Sigmoid colon (tissue), 7 donors: ENCODE measurements around the gene ZG16B. TPM values are rescaled to one million over a fixed set of nuclear protein-coding genes. Genes with fewer than 3 reads are reported as not detected.

Source experiments
- DNase-seq: peaks from one replicate; pipeline ENCODE4 v3.0.0-alpha.2; 2019
- H3K27ac ChIP-seq, 4 donors: fragments of 200-600 bp; sonication (generic); one replicate each; pipeline ENCODE4 v1.5.1; 2016 to 2019; ENCODE audit warnings: mild to moderate bottlenecking in 1 of 4
- H3K27me3 ChIP-seq, 3 donors: fragments of 200-600 bp; sonication (generic); one replicate each; pipeline ENCODE4 v1.5.1; 2019; ENCODE audit warnings: mild to moderate bottlenecking in 1 of 3
- H3K36me3 ChIP-seq, 4 donors: fragments of 200-600 bp; sonication (generic); one replicate each; pipeline ENCODE4 v1.5.1; 2016 to 2019
- H3K4me1 ChIP-seq, 4 donors: fragments of 200-600 bp; sonication (generic); one replicate each; pipeline ENCODE4 v1.5.1; 2017 to 2019
- H3K4me3 ChIP-seq, 4 donors: fragments of 200-600 bp; sonication (generic); one replicate each; pipeline ENCODE4 v1.5.1; 2017 to 2019; ENCODE audit warnings: mild to moderate bottlenecking in 2 of 4, moderate library complexity in 1 of 4
- H3K9me3 ChIP-seq, 4 donors: fragments of 200-600 bp in 3 of 4; sonication (generic) in 3 of 4; one replicate each; pipeline versions ENCODE4 v1.5.1 to v1.6.1; 2013 to 2019
- CTCF ChIP-seq, 4 experiments: fragments of 450-650 bp in 3 of 4; fragments of 200-600 bp in 1 of 4; IDR thresholded peaks; one replicate each; pipeline ENCODE4 v1.5.1; 2016 to 2019; ENCODE audit warnings: antibody characterized with exemption in 4 of 4, mild to moderate bottlenecking in 3 of 4, moderate library complexity in 2 of 4
- EP300 ChIP-seq, 4 donors: sonication (generic); formaldehyde crosslinking; IDR thresholded peaks; one replicate each; pipeline ENCODE4 v1.6.1; 2017; ENCODE audit warnings: antibody characterized with exemption in 4 of 4
- POLR2A ChIP-seq, 2 donors: fragments of 450-650 bp; IDR thresholded peaks; one replicate each; pipeline ENCODE4 v1.6.1; 2016; ENCODE audit warnings: antibody characterized with exemption in 2 of 2, mild to moderate bottlenecking in 2 of 2, moderate library complexity in 2 of 2
- POLR2AphosphoS5 ChIP-seq, 4 donors: sonication (generic); formaldehyde crosslinking; IDR thresholded peaks; one replicate each; pipeline ENCODE4 v1.6.1; 2017; ENCODE audit warnings: antibody characterized with exemption in 4 of 4
- WGBS, 2 donors: extraction: QIAGEN DNeasy Blood & Tissue Kit; methylation state at CpG; one replicate each; pipeline ENCODE4 v1.1.7; 2013; 5-methylcytosine and 5-hydroxymethylcytosine counted together
- intact Hi-C: fragments of 100-400 bp; cut with DNase I; formaldehyde crosslinking; loops from one replicate; pipeline ENCODE4 v1.15.1; 2023
- polyA plus RNA-seq, 3 donors: library from polyadenylated mRNA; stranded (reverse); fragments of 200-250 nt; gene quantifications; one replicate each; pipeline ENCODE4 v1.2.3, GENCODE V29; 2013
- total RNA-seq, 4 donors: library from RNA; depleted of rRNA; stranded (reverse); fragments of >200 nt; gene quantifications; one replicate each; pipeline ENCODE4 v1.1.0, GENCODE V29; 2016
- donor health status: healthy with polysubstance abuse.
- donor health status: Bipolar disorder and iron deficiency.
- donor health status: healthy.

The ZG16B gene
- total and polyA plus RNA-seq, 7 donors: 15.6 to 147 (median 55.0) TPM; not detected in 4

- no peak overlapping the region for H3K27ac ChIP-seq
- DNase-seq: no peak
- peaks cover 19 to 68% (median 53%) of the 10 kb centered on the region in 3 donors for H3K27me3 ChIP-seq
- TF ChIP-seq POLR2AphosphoS5 (IDR thresholded peaks at IDR 0.05) (no peak), CTCF (IDR thresholded peaks at IDR 0.05) (no peak), EP300 (IDR thresholded peaks at IDR 0.05) (no peak), POLR2A (IDR thresholded peaks at IDR 0.05) (no peak)
- intact Hi-C loops: no loop called here
- WGBS, 2 donors: 83 to 87% methylated on average over 24 of the region's 24 CpGs
- peaks cover 0 to 4% (median 0%) of the 10 kb centered on the region in 4 donors for H3K4me1 ChIP-seq
- peaks cover 1 to 9% (median 3%) of the 10 kb centered on the region in 4 donors for H3K9me3 ChIP-seq
- no peaks in the 10 kb centered on the region for H3K36me3 ChIP-seq
- H3K4me3 ChIP-seq: no peak overlapping the region
Observed at GRCh38 chr16:2856686-2857450, 26.8 kb downstream of the ZG16B start.

GRCh38 chr16:2857451-2858244 is 27.5 kb downstream of the ZG16B start, which contains the start of gene PRSS22:
Gene PRSS22, minus strand, starts transcription at chr16:2858170. Its CDS starts 66 bp downstream, at chr16:2858104.
- no peaks in the 10 kb centered on the region for H3K36me3 ChIP-seq
- no peak within 1 kb of the TSS for H3K27ac ChIP-seq
- no peak for DNase-seq
- no peak within 1 kb of the TSS for H3K4me3 ChIP-seq
- intact Hi-C loops: no loop called here
- peaks cover 0 to 4% (median 0%) of the 10 kb centered on the region in 4 donors for H3K4me1 ChIP-seq
- no peak for TF ChIP-seq CTCF (IDR thresholded peaks at IDR 0.05)
- no peak for TF ChIP-seq EP300 (IDR thresholded peaks at IDR 0.05)
- no peak for TF ChIP-seq POLR2AphosphoS5 (IDR thresholded peaks at IDR 0.05)
- TF ChIP-seq POLR2A (IDR thresholded peaks at IDR 0.05): no peak
- WGBS, 2 donors: 3 to 5% methylated on average over 42 of the region's 42 CpGs
- peaks cover 19 to 60% (median 45%) of the 10 kb centered on the region in 3 donors for H3K27me3 ChIP-seq
- H3K9me3 ChIP-seq: peaks cover 1 to 9% (median 3%) of the 10 kb centered on the region in 4 donors

GRCh38 chr16:2858245-2859025 is 28.3 kb downstream of the ZG16B start:
- no peak for TF ChIP-seq EP300 (IDR thresholded peaks at IDR 0.05)
- TF ChIP-seq POLR2AphosphoS5 (IDR thresholded peaks at IDR 0.05): no peak
- peak in 1 of 2 donors; percentile 18 for TF ChIP-seq POLR2A (IDR thresholded peaks at IDR 0.05)
- TF ChIP-seq CTCF (IDR thresholded peaks at IDR 0.05): peak in 1 of 4 experiments; percentile 6
- Histone ChIP-seq H3K27me3 (peaks cover 13 to 52% (median 37%) of the 10 kb centered on the region in 3 donors), H3K4me3 (no peak overlapping the region), H3K9me3 (peaks cover 1 to 9% (median 3%) of the 10 kb centered on the region in 4 donors), H3K27ac (no peak overlapping the region), H3K36me3 (no peaks in the 10 kb centered on the region), H3K4me1 (peaks cover 0 to 4% (median 0%) of the 10 kb centered on the region in 4 donors)
- intact Hi-C loops: no loop called here
- no peak for DNase-seq
- WGBS, 2 donors: 5 to 16% methylated on average over 23 of the region's 23 CpGs

DNA sequence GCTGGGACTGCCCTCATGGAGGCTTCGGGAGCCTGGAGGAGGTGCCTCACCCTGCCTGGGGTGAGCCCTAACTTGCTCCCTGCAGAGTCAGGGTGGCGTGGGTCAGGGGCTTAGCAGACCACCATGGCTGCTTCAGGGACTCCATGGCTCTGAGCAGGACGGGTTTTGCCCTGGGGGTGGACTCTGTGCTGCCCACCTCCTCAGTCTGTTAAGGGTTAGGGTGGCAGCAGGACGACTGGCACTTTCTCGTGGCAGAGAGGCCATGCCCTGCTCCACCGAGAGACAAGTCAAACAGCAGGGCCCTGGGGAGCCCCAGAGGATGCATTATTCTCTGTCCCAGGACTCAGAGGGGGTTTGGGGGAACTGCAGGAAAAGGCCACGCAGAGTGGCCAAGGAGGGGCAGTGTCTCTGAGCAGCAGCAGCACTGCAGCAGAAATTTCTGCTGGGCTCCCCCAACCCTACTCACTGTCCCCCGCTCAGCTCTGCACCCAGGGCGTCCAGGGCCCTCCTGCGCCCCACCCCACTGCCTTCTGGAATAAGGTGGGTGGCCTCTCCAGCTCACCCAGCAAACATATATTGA is 29.7 kb downstream of the ZG16B start:
- DNase-seq: no peak
- intact Hi-C loops: no loop called here
- peaks cover 0 to 5% (median under 1%) of the 10 kb centered on the region in 4 donors for H3K9me3 ChIP-seq
- TF ChIP-seq POLR2A (IDR thresholded peaks at IDR 0.05) (no peak), CTCF (IDR thresholded peaks at IDR 0.05) (no peak), POLR2AphosphoS5 (IDR thresholded peaks at IDR 0.05) (no peak), EP300 (IDR thresholded peaks at IDR 0.05) (no peak)
- 78 to 81% methylated on average over 10 of the region's 10 CpGs for WGBS, 2 donors
- no peak overlapping the region for H3K27ac ChIP-seq
- no peaks in the 10 kb centered on the region for H3K36me3 ChIP-seq
- peaks cover 13 to 47% (median 34%) of the 10 kb centered on the region in 3 donors for H3K27me3 ChIP-seq
- peaks cover 0 to 4% (median 0%) of the 10 kb centered on the region in 4 donors for H3K4me1 ChIP-seq
- no peak overlapping the region for H3K4me3 ChIP-seq
